HG02798 (cell line): ENCODE results near the gene CTRB1.

ENCODE experiments used
- ATAC-seq: cut with Tn5 transposase; IDR thresholded peaks from one replicate; pipeline ENCODE4 v1.9.1; 2021; ENCODE audit warnings: mild to moderate bottlenecking; ENCODE audit not compliant: unreplicated experiment, poor library complexity

Gene CTRB1

DNA sequence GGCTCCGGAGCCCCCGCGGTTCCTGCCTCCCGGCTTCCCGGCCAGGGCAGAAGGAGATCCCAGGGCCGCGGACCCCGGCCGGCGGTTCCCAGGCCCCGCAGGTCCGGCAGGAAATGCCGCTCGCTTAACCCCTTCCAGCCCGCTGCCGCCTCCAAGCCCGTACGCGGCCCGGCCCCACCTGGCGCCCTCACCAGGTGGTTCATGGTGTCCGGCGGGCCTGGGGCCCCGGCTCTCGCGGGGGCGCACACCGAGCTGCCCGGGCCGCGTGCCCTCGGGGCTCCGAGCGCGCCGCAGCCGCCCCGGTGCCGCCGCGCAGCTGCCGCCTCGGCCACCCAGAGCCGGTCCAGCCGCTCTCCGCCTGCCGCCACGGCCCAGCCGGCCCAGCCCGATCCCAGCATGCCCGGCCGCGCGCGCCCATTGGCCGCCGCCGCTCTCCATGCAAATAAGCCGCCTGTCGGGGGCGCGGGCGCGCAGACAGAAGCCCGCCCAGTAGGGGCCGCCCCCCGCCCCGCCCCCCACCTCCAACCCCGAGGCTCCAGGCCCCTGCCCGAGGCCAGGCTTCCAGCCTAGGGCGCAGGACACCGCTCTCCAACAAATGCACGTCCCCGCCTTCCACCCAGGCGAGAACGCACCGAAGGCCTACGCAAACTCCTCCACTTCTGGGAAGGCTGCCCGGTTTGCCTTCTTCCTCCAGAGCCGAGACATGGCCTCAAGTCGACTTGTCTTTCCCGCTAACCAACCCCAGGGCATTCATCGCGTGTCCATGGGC, 32.7 kb downstream of the CTRB1 start, which contains the start of gene BCAR1:
BCAR1 (minus strand) TSS at position 345 of the 769 bp plus-strand sequence; CDS start at position 203, 142 bp downstream.
- ATAC-seq: peak; percentile 83

- no peak for ATAC-seq
Measured at GRCh38 chr16:75252049-75252864, 33.5 kb downstream of the CTRB1 start.

DNA sequence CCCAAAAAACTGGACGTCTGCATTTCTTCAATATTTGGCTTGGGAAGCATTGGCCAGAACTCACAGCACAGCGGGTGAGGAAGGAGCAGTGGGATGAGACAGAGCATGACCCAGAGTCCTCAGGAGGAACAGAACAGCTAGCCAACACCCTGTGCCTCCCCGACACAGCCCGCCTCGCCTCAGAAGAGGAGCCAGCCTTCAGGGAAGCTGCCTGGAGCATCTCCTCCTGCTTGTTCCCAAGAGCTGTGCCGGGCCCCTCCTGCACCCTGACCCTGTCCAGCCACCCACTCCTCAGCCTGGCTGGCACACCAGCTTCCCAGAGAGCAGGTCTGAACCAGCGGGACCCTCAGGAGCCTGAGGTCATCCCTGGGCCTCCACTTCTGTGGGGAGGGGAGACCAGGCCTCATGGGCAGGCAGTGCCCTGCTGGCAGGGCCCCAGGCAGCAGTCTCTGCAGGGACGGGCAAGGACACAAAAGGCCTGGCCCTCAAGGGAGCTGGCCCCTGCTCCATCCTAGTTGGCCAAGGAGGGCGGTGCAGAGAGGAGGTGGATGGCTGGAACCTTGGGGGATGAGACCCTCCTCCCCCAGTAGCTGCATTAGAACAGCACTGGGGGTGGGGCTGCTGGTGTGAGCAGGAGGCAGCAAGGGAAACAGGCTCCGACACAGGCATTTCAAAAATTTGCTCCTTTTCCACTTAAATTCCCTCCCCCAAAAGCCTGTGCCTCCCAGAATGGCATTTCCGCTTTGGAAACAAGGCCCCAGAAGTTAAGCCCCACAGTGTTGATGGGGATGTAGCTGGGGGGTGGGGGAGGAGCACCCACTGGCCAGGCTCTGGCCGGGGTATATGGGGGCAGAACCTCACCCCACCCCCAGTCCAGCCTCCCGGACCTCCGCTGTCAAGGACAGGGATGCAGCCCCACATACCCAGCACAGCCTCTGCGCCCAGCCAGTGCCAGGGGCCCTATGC, 34.4 kb downstream of the CTRB1 start:
- ATAC-seq: no peak

GRCh38 chr16:75254359-75254837, 35.6 kb downstream of the CTRB1 start:
- ATAC-seq: no peak

DNA sequence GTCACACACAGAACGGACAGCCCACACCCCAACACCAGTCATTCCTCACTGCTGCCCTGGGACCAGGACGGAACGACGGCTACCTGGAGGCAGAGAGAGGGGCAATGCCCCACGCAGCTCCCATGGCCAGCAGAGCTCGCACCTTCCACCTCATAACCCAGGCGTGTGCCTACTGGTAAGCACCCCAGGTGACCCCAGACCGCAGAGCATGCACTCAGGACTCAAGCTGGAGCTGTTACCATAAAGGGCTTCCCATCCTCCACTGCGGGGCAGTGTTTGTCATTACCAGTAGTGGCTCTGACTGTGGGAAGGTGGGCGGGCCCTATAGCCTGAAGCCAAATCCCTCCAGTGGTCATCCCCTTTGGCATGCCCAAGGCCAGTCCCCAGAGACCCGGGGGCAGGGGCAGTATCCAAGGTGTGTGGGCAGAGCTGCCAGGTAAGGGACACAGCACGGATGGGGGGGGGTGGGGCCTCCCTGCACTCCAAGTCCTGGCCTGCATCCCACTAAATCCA, 37.3 kb downstream of the CTRB1 start:
- no peak for ATAC-seq

DNA sequence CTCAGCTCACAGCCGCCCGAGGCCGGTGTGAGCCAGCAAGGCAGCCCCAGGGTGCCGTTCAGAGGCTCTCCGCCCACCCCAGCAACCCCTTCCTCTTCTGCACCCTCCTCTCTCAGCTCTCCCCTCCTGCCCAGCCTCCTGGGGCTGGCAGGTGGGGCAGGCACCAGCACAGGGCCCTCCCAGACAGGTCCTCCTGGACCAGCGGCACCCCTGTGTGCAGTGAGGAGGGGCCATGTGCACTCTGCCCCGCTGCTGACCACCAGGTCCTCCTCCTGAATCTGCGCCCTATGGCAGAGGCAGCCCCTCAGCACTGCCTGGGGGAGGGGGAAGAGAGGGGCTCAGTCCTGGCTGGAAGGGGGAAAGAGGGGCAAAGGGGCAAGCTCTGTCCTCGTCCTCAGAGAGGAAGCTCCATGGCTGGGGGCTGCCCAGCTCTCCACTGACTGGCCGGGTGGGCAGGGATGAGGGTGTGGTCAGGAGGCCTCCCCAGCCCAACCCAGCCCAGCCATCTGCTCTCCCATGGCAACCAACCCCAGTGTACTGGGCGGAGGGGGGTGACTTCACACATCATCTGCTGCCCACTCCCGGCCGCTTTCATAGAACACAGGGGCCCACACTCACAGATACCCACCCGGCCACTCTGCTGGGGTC, 38.0 kb downstream of the CTRB1 start:
- no peak for ATAC-seq

DNA sequence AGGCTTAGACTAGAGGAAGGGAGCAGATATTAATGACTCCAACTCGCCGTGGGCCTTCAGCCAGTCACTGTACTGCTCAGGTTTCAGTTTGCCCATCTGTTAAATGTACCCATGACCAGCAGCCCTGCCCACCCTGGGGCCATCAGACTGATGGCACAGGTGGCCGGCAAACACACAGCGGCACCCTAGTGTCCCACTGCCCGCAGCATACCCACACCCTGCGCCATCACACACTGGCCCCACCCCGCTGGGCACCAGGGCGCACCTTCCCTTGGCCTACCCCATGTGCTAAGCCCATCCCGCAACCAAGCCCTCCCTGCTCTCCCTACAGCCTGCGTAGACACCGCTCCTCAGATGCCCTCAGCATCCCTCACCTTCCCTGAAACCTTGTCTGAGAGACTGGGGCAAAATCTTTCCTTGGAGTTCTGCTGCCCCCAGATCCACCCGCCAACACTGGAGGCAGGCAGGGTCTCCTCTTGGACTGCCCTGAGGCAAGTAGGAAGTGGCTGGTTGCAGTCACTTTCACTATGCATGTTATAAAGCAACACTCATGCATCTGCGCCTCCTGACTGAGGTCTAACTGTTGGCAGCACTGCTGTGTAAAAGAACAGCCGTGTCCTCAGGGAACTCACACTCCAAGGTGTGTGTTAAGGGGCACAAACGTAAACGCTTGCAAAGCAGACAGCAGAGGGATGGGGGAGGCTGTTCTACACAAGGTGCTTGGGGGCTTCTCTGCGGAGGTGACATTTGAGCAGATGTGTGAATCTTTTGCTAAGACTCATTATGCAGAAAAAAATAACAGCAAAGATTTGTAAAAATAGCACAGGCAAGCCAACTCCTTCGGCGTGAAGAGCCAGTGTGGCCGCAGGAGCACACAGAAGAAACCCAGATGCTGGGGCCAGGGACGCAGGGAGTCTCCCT, 39.4 kb downstream of the CTRB1 start:
- ATAC-seq: no peak

GRCh38 chr16:75258807-75259141, 40.0 kb downstream of the CTRB1 start:
- no peak for ATAC-seq

DNA sequence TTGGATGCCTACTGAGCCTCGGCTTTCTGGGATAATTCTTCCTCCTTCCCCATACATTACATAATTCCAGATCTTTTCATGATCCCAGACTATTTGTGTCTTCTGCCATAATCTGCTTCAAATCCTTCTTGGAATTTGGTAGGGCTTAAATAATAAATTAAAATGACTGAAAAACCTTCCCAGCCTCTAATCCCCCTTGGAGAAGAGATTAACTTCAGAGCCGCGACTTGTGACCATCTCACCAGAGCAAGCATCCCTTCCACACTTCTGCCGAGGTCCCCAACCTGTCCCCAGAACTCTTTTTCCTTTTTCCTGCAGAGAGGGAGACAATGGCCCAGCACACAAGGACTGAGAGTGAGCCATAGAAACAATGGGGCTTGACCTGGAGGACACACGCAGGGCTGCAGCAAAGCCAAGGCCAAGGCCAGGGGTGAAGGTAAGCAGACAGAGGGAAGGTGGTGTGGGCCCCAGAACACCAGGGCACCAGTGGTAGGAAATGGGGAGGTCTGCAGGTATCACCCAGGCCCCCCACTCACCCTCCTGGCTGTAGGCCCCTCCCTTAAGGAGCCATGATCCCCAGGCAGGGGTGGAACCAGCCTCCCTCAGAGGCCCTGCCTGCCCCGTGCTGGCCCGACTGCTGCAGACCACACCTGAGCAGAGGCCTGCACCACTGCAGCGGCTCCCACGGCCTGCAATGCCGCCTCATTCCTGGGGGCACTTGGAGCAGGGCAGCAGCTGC, 42.2 kb downstream of the CTRB1 start:
- no peak for ATAC-seq

DNA sequence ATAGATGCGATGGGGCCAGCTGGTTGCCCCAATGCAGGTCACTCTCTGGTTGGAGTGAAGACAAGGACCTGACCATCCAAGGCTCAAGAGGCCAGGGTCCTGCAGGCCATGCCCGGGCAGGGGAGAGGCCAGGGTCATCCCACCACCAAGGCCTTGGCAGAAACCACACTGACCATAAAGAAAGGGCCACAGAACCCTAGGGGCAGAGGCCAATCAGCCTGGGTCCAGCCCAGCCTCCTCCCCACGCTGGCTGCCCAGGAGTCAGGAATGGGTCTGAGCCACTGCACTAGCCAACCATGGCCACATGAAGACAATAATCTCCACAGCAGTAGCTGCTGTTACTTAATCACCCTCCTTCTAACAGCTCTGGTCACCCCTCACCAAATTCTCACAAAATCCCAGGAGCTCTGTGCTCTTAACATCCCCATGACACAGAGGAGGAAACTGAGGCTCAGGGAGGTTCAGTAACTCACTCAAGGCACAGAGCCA, 42.8 kb downstream of the CTRB1 start:
- no peak for ATAC-seq

DNA sequence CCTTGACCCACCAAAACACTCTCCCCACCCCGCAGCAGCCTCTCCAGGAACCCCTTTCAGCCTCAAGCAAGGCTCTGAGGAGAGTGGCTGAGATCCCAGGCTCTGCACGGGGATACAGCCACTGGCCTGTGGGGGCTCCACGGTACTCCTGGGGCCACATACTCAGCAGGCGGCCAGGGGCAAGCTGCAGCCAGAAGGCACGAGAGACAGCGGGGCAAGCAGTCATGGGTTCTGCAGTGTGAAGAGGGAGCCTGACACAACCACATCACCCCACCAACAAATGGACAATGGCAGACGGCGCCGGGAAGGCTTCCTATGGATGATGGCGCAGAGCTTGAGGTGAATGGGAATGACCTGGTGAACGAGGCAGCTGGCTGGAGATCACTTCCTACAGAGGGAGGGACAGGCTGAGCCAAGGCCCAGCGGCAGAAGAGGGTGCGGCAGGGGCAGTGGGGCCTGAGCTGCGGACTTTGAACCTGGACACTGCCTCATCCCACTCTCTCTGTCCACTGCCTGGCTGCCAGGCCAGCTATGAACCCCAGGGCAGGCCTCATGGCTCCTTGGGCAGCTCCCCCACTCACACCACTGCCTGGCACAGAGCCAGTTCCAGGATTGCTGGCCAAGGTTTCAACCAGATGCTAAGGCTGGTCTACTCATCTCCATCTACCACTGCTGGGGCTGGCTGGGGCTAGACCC, 43.5 kb downstream of the CTRB1 start:
- no peak for ATAC-seq

- no peak for ATAC-seq
Measured at GRCh38 chr16:75262800-75263127, 44.0 kb downstream of the CTRB1 start.

- no peak for ATAC-seq
Measured at GRCh38 chr16:75263291-75263962, 44.6 kb downstream of the CTRB1 start.

DNA sequence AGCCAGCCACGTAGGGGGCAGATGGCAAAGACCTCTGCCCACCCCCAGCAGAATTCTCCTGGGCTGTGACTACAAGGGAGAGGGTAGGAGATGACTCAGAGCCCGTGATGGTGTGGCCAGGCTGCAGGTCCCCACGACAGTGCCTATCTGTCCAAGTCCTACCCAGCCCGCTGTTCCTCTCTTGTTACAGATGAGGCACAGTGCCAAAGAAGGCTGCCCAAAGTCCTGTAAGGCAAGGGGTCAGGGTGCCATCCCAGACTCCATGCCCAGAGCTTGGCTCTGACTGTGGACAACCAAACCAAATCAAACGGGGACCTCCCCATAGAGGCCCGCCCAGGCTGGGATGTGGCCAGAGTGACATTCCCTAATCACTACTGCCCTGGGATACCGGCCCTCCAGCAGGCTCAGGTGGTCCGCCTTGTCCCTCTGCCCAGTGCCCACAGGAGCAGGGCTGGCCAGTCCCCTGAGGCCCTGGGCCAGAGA, 45.2 kb downstream of the CTRB1 start:
- no peak for ATAC-seq

DNA sequence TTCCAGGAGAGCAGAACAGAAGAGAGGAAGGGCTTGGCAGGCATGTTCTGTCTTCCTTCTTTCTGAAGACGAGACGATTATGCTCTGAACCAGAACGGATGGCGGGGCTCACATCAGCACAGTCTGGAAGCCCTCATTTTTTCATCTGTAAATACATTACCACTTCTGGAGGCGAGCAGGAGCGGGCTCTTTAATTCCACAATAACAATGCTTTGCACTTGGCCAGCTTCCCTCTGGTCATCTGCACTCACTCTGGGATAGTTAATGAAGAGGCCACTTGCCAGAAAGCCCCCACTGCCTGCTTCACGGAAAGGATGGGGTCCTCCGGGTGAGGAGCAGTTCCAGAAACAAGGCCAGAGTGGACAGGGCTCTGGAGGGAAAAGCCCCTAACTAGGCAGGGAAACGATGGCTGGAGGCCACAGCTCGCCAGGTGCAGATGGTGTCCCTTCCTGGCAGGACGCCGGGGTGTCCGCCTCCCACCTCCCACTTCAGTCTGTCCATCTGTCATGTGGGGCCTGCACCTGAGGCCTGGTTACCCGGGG, 45.7 kb downstream of the CTRB1 start:
- ATAC-seq: no peak
